Osteocyte (in vitro differentiated cells): ENCODE measurements around the gene SEPTIN10. TPM values are rescaled to one million over a fixed set of nuclear protein-coding genes. Genes with fewer than 3 reads are reported as not detected.

Source experiments
- DNase-seq: peaks from one replicate; pipeline ENCODE4 v3.0.0; 2021; ENCODE audit warnings: mixed read lengths; ENCODE audit not compliant: unreplicated experiment; ENCODE audit errors: extremely low spot score
- H3K27ac Mint-ChIP-seq: one replicate; pipeline ENCODE4 v1.8.0; 2021; ENCODE audit warnings: mild to moderate bottlenecking, mixed read lengths; ENCODE audit not compliant: unreplicated experiment
- H3K27me3 Mint-ChIP-seq: one replicate; pipeline ENCODE4 v1.8.0; 2021; ENCODE audit warnings: mixed read lengths; ENCODE audit not compliant: unreplicated experiment
- H3K36me3 Mint-ChIP-seq: one replicate; pipeline ENCODE4 v1.8.0; 2021; ENCODE audit warnings: mixed read lengths; ENCODE audit not compliant: unreplicated experiment
- H3K4me1 Mint-ChIP-seq: one replicate; pipeline ENCODE4 v1.8.0; 2021; ENCODE audit warnings: mixed read lengths; ENCODE audit not compliant: unreplicated experiment
- H3K4me3 Mint-ChIP-seq: one replicate; pipeline ENCODE4 v1.8.0; 2021; ENCODE audit warnings: mild to moderate bottlenecking, moderate library complexity, mixed read lengths; ENCODE audit not compliant: unreplicated experiment
- H3K9me3 Mint-ChIP-seq: one replicate; pipeline ENCODE4 v1.8.0; 2021; ENCODE audit warnings: mixed read lengths; ENCODE audit not compliant: unreplicated experiment
- CTCF ChIP-seq: fragments of 200-600 bp; sonication (generic); IDR thresholded peaks from 2 replicates; pipeline ENCODE4 v1.5.0; 2021; ENCODE audit warnings: antibody characterized with exemption, mild to moderate bottlenecking, moderate library complexity
- total RNA-seq: library from RNA; stranded (reverse); gene quantifications from 2 replicates; pipeline ENCODE4 v1.2.1, GENCODE V29; 2021

The SEPTIN10 gene
- total RNA-seq, 1 donor from 2014 or later, result 109 TPM

GRCh38 chr2:109501461-109501860 lies 112.3 kb downstream of the SEPTIN10 start:
- Mint-ChIP-seq H3K4me3 (no peak overlapping the region), H3K4me1 (peaks cover 32% of the 10 kb centered on the region), H3K36me3 (peaks cover 44% of the 10 kb centered on the region), H3K27me3 (no peaks in the 10 kb centered on the region), H3K9me3 (no peaks in the 10 kb centered on the region), H3K27ac (peak overlapping the region; percentile 10)
- no peak for TF ChIP-seq CTCF
- DNase-seq, result no peak

- Mint-ChIP-seq H3K4me1 (peaks cover 36% of the 10 kb centered on the region), H3K36me3 (peaks cover 47% of the 10 kb centered on the region), H3K27ac (no peak overlapping the region), H3K27me3 (no peaks in the 10 kb centered on the region), H3K4me3 (no peak overlapping the region), H3K9me3 (no peaks in the 10 kb centered on the region)
- no peak for TF ChIP-seq CTCF
- no peak for DNase-seq
Measured at GRCh38 chr2:109500910-109501309, 112.9 kb downstream of the SEPTIN10 start.

GRCh38 chr2:109499566-109499965 lies 114.2 kb downstream of the SEPTIN10 start:
- Mint-ChIP-seq H3K27me3 (no peaks in the 10 kb centered on the region), H3K27ac (peak overlapping the region; percentile 80), H3K4me3 (no peak overlapping the region), H3K4me1 (peaks cover 43% of the 10 kb centered on the region), H3K9me3 (no peaks in the 10 kb centered on the region), H3K36me3 (peaks cover 48% of the 10 kb centered on the region)
- TF ChIP-seq CTCF, result no peak
- no peak for DNase-seq

GRCh38 chr2:109498906-109499305 lies 114.9 kb downstream of the SEPTIN10 start:
- H3K4me3 Mint-ChIP-seq, result no peak overlapping the region
- peak overlapping the region; percentile 76 for H3K27ac Mint-ChIP-seq
- H3K9me3 Mint-ChIP-seq, result no peaks in the 10 kb centered on the region
- no peak for DNase-seq
- peaks cover 43% of the 10 kb centered on the region for H3K36me3 Mint-ChIP-seq
- no peaks in the 10 kb centered on the region for H3K27me3 Mint-ChIP-seq
- no peak for TF ChIP-seq CTCF
- peaks cover 43% of the 10 kb centered on the region for H3K4me1 Mint-ChIP-seq

- DNase-seq, result no peak
- H3K4me3 Mint-ChIP-seq, result no peak overlapping the region
- no peak for TF ChIP-seq CTCF
- H3K27me3 Mint-ChIP-seq, result no peaks in the 10 kb centered on the region
- H3K9me3 Mint-ChIP-seq, result no peaks in the 10 kb centered on the region
- H3K27ac Mint-ChIP-seq, result peak overlapping the region; percentile 76
- peaks cover 37% of the 10 kb centered on the region for H3K36me3 Mint-ChIP-seq
- H3K4me1 Mint-ChIP-seq, result peaks cover 43% of the 10 kb centered on the region
Measured at GRCh38 chr2:109497911-109498870, 115.6 kb downstream of the SEPTIN10 start.
